DOHH2 (cell line): ENCODE results near the gene ABI3BP.

Source experiments
- H3F3A ChIP-seq: fragments of 200-600 bp; sonication (generic), shearing (Covaris generic); 2 replicates; pipeline ENCODE4 v1.6.0; 2016; ENCODE audit warnings: antibody characterized with exemption, mild to moderate bottlenecking; ENCODE audit not compliant: control insufficient read depth, insufficient read depth
- H3K27ac ChIP-seq: fragments of 200-600 bp; sonication (generic); 2 replicates; pipeline ENCODE4 v1.5.1; 2014; ENCODE audit warnings: low read depth, mild to moderate bottlenecking, low read length, moderate library complexity
- H3K27me3 ChIP-seq: fragments of 200-600 bp; sonication (generic); 2 replicates; pipeline ENCODE4 v1.6.1; 2014; ENCODE audit warnings: mild to moderate bottlenecking, low read length, mixed read lengths; ENCODE audit not compliant: control insufficient read depth
- H3K36me3 ChIP-seq: fragments of 200-600 bp; sonication (generic); 2 replicates; pipeline ENCODE4 v1.6.1; 2014; ENCODE audit warnings: mild to moderate bottlenecking, low read length, moderate library complexity, mixed read lengths; ENCODE audit not compliant: control insufficient read depth
- H3K4me1 ChIP-seq: fragments of 200-600 bp; sonication (generic); 2 replicates; pipeline ENCODE4 v1.6.1; 2014; ENCODE audit warnings: mild to moderate bottlenecking, low read length, mixed read lengths; ENCODE audit not compliant: control insufficient read depth
- H3K4me2 ChIP-seq: fragments of 200-600 bp; sonication (generic); 2 replicates; pipeline ENCODE4 v1.6.0; 2014; ENCODE audit warnings: mild to moderate bottlenecking, low read length, moderate library complexity
- H3K4me3 ChIP-seq: fragments of 200-600 bp; sonication (generic); 2 replicates; pipeline ENCODE4 v1.5.1; 2014; ENCODE audit warnings: mild to moderate bottlenecking, low read length, mixed read lengths
- H3K79me2 ChIP-seq: fragments of 200-600 bp; sonication (generic); 2 replicates; pipeline ENCODE4 v1.6.1; 2014; ENCODE audit warnings: mild to moderate bottlenecking, low read length, mixed read lengths; ENCODE audit not compliant: control insufficient read depth
- H3K9me2 ChIP-seq: fragments of 200-600 bp; sonication (generic); replicated peaks from 2 replicates; pipeline ENCODE4 v1.6.1; 2014; ENCODE audit warnings: mild to moderate bottlenecking, low read length, mixed read lengths; ENCODE audit not compliant: control insufficient read depth
- H3K9me3 ChIP-seq: fragments of 200-600 bp; sonication (generic); 2 replicates; pipeline ENCODE4 v1.6.1; 2014; ENCODE audit warnings: antibody characterized with exemption, low read length, mixed read lengths; ENCODE audit not compliant: control insufficient read depth, insufficient read depth
- H4K20me1 ChIP-seq: fragments of 200-600 bp; sonication (generic); 2 replicates; pipeline ENCODE4 v1.6.0; 2014; ENCODE audit warnings: low read depth, mild to moderate bottlenecking, antibody characterized with exemption, low read length, moderate library complexity; ENCODE audit not compliant: control insufficient read depth, insufficient read depth
- CTCF ChIP-seq: fragments of 200-600 bp; sonication (generic); IDR thresholded peaks from one replicate; pipeline ENCODE4 v1.5.1; 2014; ENCODE audit warnings: antibody characterized with exemption, mild to moderate bottlenecking, low read depth, low read length; ENCODE audit not compliant: poor library complexity, severe bottlenecking
- EZH2phosphoT487 ChIP-seq: fragments of 200-600 bp; sonication (generic); IDR thresholded peaks from 2 replicates; pipeline ENCODE4 v1.6.1; 2017; ENCODE audit warnings: borderline replicate concordance, mild to moderate bottlenecking, antibody characterized with exemption, low read length, moderate library complexity, mixed read lengths

Gene ABI3BP

GRCh38 chr3:100708644-100708988 is 284.6 kb downstream of the ABI3BP start:
- H3K4me2 ChIP-seq: peak overlapping the region; percentile 76
- peak overlapping the region; percentile 89 for H3K4me3 ChIP-seq
- peaks cover 8% of the 10 kb centered on the region; the same call in 1 of the 2 replicates for H4K20me1 ChIP-seq
- H3K9me2 ChIP-seq: no peaks in the 10 kb centered on the region
- H3K79me2 ChIP-seq: peaks cover 43% of the 10 kb centered on the region
- H3F3A ChIP-seq: 0 out of 2 replicates have a peak, but pooled peaks cover 5% of the 10 kb centered on the region
- H3K4me1 ChIP-seq: peaks cover 18% of the 10 kb centered on the region
- 0 out of 2 replicates have a peak overlapping the region, but pooled peaks have one; percentile 8 for H3K27ac ChIP-seq
- H3K36me3 ChIP-seq: peaks cover 26% of the 10 kb centered on the region
- no peaks in the 10 kb centered on the region for H3K27me3 ChIP-seq
- TF ChIP-seq CTCF: no peak
- no peak for TF ChIP-seq EZH2phosphoT487
- peaks cover 4% of the 10 kb centered on the region; the same call in 1 of the 2 replicates for H3K9me3 ChIP-seq

- TF ChIP-seq EZH2phosphoT487 (no peak), CTCF (no peak)
- Histone ChIP-seq H3K9me3 (peaks cover 4% of the 10 kb centered on the region; the same call in 1 of the 2 replicates), H3K79me2 (peaks cover 20% of the 10 kb centered on the region)
Observed at GRCh38 chr3:100706365-100706764, 286.9 kb downstream of the ABI3BP start.

GRCh38 chr3:100703865-100704264 is 289.4 kb downstream of the ABI3BP start:
- Histone ChIP-seq H3K27ac (no peak overlapping the region), H3K4me1 (peaks cover 4% of the 10 kb centered on the region), H3K79me2 (no peaks in the 10 kb centered on the region), H3F3A (no peaks in the 10 kb centered on the region), H3K36me3 (no peaks in the 10 kb centered on the region), H3K9me3 (peaks cover 4% of the 10 kb centered on the region; the same call in 1 of the 2 replicates), H3K27me3 (no peaks in the 10 kb centered on the region), H4K20me1 (no peaks in the 10 kb centered on the region), H3K9me2 (no peaks in the 10 kb centered on the region), H3K4me2 (no peak overlapping the region), H3K4me3 (no peak overlapping the region)
- no peak for TF ChIP-seq EZH2phosphoT487
- TF ChIP-seq CTCF: no peak

More at GRCh38 chr3:100706365-100706764, 286.9 kb downstream of the ABI3BP start:
- H3K27ac ChIP-seq: no peak overlapping the region
- no peaks in the 10 kb centered on the region for H3K9me2 ChIP-seq
- H3K4me2 ChIP-seq: no peak overlapping the region
- H3K4me3 ChIP-seq: no peak overlapping the region
- peaks cover 5% of the 10 kb centered on the region; the same call in 1 of the 2 replicates for H4K20me1 ChIP-seq
- no peaks in the 10 kb centered on the region for H3K27me3 ChIP-seq
- H3F3A ChIP-seq: 0 out of 2 replicates have a peak, but pooled peaks cover 5% of the 10 kb centered on the region
- peaks cover 17% of the 10 kb centered on the region for H3K4me1 ChIP-seq
- peaks cover 11% of the 10 kb centered on the region for H3K36me3 ChIP-seq
